Neutrophil (primary cell): ENCODE measurements around the gene ERGIC3.

ENCODE experiments used
- H3K27ac ChIP-seq: fragments of 200-600 bp; sonication (generic); 2 replicates; pipeline ENCODE4 v1.5.1; 2016; ENCODE audit warnings: mild to moderate bottlenecking, moderate library complexity
- H3K27me3 ChIP-seq: fragments of 200-600 bp; sonication (generic); 2 replicates; pipeline ENCODE4 v1.6.0; 2016; ENCODE audit warnings: mild to moderate bottlenecking
- H3K36me3 ChIP-seq: fragments of 200-600 bp; sonication (generic); 2 replicates; pipeline ENCODE4 v1.5.1; 2017
- H3K4me1 ChIP-seq, 2 experiments: fragments of 200-600 bp in 1 of 2; sonication (generic) in 1 of 2; 1 replicate in 1 of 2; 2 replicates in 1 of 2; pipeline versions ENCODE4 v1.5.1 to v1.6.1; 2013 to 2016; ENCODE audit warnings: low read depth in 1 of 2, low read length in 1 of 2, mild to moderate bottlenecking in 1 of 2, moderate library complexity in 1 of 2; ENCODE audit not compliant: control insufficient read depth in 1 of 2, insufficient read depth in 1 of 2
- H3K4me3 ChIP-seq, 2 experiments: fragments of 200-600 bp in 1 of 2; sonication (generic) in 1 of 2; 1 replicate in 1 of 2; 2 replicates in 1 of 2; pipeline ENCODE4 v1.5.1; 2013 to 2016; ENCODE audit warnings: low read depth in 1 of 2, low read length in 1 of 2, mild to moderate bottlenecking in 1 of 2, moderate library complexity in 1 of 2
- H3K9me3 ChIP-seq: fragments of 200-600 bp; sonication (generic); 2 replicates; pipeline ENCODE4 v1.5.1; 2016
- TF ChIP-seq, protein P1 (sequence below): fragments of 200-600 bp; sonication (generic); IDR thresholded peaks from 2 replicates; pipeline ENCODE4 v1.5.1; 2016; ENCODE audit warnings: antibody characterized with exemption

ERGIC3 gene

DNA sequence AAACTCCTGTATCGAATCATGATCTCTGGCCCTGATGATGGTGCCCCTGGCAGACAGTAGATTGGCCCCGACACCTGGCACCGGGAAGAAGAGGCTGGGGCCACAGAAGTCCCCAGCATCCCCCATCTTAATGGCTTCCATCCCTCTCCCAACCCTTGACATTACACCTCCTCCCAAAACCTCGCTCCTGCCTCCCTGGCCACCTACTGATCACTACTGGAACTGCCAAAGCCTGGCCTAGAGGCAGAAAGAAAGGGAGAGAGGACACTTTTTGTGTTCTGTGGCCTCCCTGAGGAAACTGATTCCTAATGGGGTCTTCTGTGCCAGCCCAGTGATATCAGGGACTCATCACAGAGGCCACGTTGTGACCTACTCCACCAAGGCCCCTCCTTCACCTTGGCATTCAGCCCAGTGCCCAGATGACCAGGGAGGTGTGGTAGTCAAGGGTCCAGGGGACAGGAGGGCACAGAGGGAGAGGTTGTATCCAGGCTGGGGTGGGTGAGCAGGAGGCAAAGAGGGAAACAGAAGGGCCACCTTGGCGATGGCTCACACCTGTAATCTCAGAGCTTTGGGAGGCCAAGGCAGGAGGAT, 18.5 kb upstream of the ERGIC3 start:
- TF ChIP-seq, protein P1, sequence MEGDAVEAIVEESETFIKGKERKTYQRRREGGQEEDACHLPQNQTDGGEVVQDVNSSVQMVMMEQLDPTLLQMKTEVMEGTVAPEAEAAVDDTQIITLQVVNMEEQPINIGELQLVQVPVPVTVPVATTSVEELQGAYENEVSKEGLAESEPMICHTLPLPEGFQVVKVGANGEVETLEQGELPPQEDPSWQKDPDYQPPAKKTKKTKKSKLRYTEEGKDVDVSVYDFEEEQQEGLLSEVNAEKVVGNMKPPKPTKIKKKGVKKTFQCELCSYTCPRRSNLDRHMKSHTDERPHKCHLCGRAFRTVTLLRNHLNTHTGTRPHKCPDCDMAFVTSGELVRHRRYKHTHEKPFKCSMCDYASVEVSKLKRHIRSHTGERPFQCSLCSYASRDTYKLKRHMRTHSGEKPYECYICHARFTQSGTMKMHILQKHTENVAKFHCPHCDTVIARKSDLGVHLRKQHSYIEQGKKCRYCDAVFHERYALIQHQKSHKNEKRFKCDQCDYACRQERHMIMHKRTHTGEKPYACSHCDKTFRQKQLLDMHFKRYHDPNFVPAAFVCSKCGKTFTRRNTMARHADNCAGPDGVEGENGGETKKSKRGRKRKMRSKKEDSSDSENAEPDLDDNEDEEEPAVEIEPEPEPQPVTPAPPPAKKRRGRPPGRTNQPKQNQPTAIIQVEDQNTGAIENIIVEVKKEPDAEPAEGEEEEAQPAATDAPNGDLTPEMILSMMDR, result no peak
- Histone ChIP-seq H3K27ac (no peak overlapping the region), H3K36me3 (no peaks in the 10 kb centered on the region), H3K4me1 (no peaks in the 10 kb centered on the region), H3K9me3 (no peaks in the 10 kb centered on the region), H3K27me3 (no peaks in the 10 kb centered on the region), H3K4me3 (no peak overlapping the region)

DNA sequence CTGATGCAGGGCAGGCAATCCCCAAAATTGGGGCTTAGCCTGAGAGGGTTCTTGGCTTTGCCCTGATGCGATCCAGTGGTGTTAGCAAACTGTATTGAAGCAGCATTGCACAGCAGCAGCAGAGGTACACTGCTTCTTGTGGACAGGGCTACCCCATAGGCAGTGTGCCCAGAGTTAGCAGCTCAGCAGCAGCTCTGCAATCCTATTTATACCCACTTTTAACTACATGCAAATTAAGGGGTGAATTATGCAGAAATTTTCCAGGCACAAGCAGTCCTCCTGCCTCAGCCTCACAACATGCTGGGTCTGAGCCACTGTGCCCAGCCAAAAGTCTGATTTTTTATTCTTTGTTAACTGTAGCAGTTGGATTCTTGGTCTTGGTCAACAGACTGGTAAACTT, 16.2 kb upstream of the ERGIC3 start:
- H3K4me3 ChIP-seq, result no peak overlapping the region
- H3K4me1 ChIP-seq, result no peaks in the 10 kb centered on the region
- H3K36me3 ChIP-seq, result no peaks in the 10 kb centered on the region
- no peaks in the 10 kb centered on the region for H3K27me3 ChIP-seq
- H3K27ac ChIP-seq, result no peak overlapping the region
- no peaks in the 10 kb centered on the region for H3K9me3 ChIP-seq
- TF ChIP-seq, protein P1, result no peak

DNA sequence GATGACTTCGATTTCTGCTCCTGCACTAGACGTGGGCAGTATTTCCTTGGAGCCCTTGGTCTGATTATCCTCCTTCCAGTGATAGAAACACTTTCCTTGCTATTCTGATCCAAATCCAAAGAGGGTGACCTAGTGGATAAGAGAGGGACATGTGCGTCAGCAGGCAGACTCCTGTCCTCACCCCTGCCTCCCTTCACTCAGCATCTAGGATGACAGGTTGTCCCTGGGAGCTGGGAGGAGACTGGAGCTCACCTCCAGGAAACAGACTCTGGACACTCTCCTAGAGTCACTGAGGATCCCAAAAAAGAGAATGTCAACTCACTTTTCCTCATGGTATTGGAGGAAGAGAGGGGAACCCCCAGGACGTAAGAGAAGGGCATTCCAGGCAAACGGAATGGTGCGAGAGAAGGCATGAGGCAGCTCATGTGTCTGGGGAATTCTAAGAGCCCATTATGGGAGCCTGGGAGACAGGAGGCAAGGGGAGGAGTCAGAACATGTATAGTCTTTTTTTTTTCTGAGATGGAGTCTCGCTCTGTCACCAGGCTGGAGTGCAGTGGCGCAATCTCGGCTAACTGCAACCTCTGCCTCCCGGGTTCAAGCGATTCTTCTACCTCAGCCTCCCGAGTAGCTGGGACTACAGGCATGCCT, 14.6 kb upstream of the ERGIC3 start:
- Histone ChIP-seq H3K9me3 (no peaks in the 10 kb centered on the region), H3K4me1 (no peaks in the 10 kb centered on the region), H3K4me3 (no peak overlapping the region), H3K36me3 (no peaks in the 10 kb centered on the region), H3K27ac (no peak overlapping the region), H3K27me3 (no peaks in the 10 kb centered on the region)
- TF ChIP-seq, protein P1, result no peak

DNA sequence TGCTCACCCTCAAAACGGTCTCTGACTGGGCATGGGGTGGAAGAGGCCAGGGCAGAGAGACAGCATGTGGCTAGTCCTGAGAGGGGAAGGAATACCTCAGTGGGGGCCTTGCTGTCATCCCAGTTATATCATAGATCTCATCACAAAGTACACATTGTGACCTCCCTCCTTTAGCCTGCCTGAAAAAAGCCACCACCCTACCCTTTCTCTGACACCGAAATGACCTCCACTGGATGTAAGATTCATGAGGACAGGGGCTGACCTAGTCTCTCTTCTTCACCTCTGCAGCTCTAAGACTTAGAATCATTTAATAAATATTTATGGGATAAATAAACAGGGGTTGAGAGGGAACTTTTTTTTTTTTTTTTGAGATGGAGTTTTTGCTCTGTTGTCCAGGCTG, 12.3 kb upstream of the ERGIC3 start, which contains the start of gene C20orf173:
Gene C20orf173 (minus strand): TSS at position 101 of the 400 bp plus-strand sequence. CDS start 279 bp downstream, outside the sequence.
- Histone ChIP-seq H3K27ac (no peak within 1 kb of the TSS), H3K4me1 (no peaks in the 10 kb centered on the region), H3K36me3 (no peaks in the 10 kb centered on the region), H3K4me3 (no peak within 1 kb of the TSS), H3K27me3 (no peaks in the 10 kb centered on the region), H3K9me3 (no peaks in the 10 kb centered on the region)
- TF ChIP-seq, protein P1, result no peak

DNA sequence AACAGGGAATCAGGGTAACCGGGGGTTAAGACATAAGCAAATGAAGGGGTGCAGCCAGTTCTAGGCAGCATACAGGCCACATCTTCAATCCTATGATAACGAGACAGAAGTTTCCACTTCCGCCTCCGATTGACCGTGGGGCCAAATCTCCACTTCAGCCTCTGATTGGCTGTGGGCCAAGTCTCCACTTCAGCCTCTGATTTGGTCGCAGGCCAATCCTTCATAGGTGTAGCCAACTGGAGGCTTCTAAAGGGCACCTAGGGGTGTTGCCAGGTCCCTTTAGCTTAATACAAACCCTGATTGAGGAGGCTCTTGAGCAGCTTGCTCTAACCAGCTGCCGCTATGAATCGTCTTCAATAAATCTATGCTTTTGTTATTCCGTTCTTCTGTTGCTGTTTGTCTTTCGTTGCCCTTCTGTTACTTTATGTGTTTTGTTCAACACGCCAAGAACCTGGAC, 2.1 kb upstream of the ERGIC3 start:
- H3K36me3 ChIP-seq, result no peaks in the 10 kb centered on the region
- peaks cover 6 to 11% of the 10 kb centered on the region in 2 experiments for H3K4me1 ChIP-seq
- TF ChIP-seq, protein P1, result no peak
- no peak overlapping the region for H3K4me3 ChIP-seq
- H3K9me3 ChIP-seq, result no peaks in the 10 kb centered on the region
- no peaks in the 10 kb centered on the region for H3K27me3 ChIP-seq
- no peak overlapping the region for H3K27ac ChIP-seq
